ENCODE results near the gene CNKSR1.

GRCh38 chr1:26195805-26196204 is 18.5 kb downstream of the CNKSR1 start:
- no peak for TF ChIP-seq CTCF (IDR thresholded peaks at IDR 0.05)
- TF ChIP-seq EZH2 (IDR thresholded peaks at IDR 0.05; ENCODE audit: borderline replicate concordance, insufficient read depth, low read depth, low read length, poor library complexity, severe bottlenecking): no peak

Data from B cell (primary cell).